A549 (cell line): Measurements from ENCODE around the gene SKI.

Experiments
- CEBPB ChIP-seq, 2 experiments: fragments of >200 bp in 1 of 2; sonication (Bioruptor Twin) in 1 of 2; formaldehyde crosslinking in 1 of 2; IDR thresholded peaks; 2 replicates each; pipeline ENCODE4 v1.6.1; 2012 to 2016
- CTCF ChIP-seq: fragments of >200 bp; sonication (Bioruptor Twin); formaldehyde crosslinking; IDR thresholded peaks from 3 replicates; pipeline ENCODE4 v1.5.1; 2016
- GATA3 ChIP-seq: IDR thresholded peaks from 2 replicates; pipeline ENCODE4 v1.6.1; 2012; ENCODE audit warnings: borderline replicate concordance
- HDAC2 ChIP-seq: fragments of 200-600 bp; sonication (generic); IDR thresholded peaks from 2 replicates; pipeline ENCODE4 v1.6.1; 2016
- JUN ChIP-seq, 2 experiments: fragments of >200 bp; sonication (Bioruptor Twin); formaldehyde crosslinking; IDR thresholded peaks; 2 replicates in 1 of 2; 3 replicates in 1 of 2; pipeline ENCODE4 v1.6.1; 2016 to 2017
- JUNB ChIP-seq: fragments of >200 bp; sonication (Bioruptor Twin); formaldehyde crosslinking; IDR thresholded peaks from 2 replicates; pipeline ENCODE4 v1.6.1; 2016
- NPAS2 ChIP-seq: fragments of 250-450 bp; sonication (Bioruptor Pico); IDR thresholded peaks from 2 replicates; pipeline ENCODE4 v1.8.0; 2022; ENCODE audit warnings: mild to moderate bottlenecking, moderate library complexity, borderline replicate concordance
- POLR2A ChIP-seq: IDR thresholded peaks from 2 replicates; pipeline ENCODE4 v1.6.1; 2012; ENCODE audit warnings: mild to moderate bottlenecking, low read length
- RAD21 ChIP-seq, 2 experiments: fragments of >200 bp in 1 of 2; sonication (Bioruptor Twin) in 1 of 2; formaldehyde crosslinking in 1 of 2; IDR thresholded peaks in 1 of 2; conservative IDR thresholded peaks in 1 of 2; 2 replicates in 1 of 2; 3 replicates in 1 of 2; pipeline ENCODE4 v1.6.1; 2012 to 2018; ENCODE audit warnings: inconsistent platforms in 1 of 2
- SMC3 ChIP-seq: fragments of >200 bp; sonication (Bioruptor Twin); formaldehyde crosslinking; IDR thresholded peaks from 3 replicates; pipeline ENCODE4 v1.6.1; 2018; ENCODE audit warnings: inconsistent platforms
- ZFP36 ChIP-seq: fragments of 450-650 bp; IDR thresholded peaks from 2 replicates; pipeline ENCODE4 v1.6.1; 2014; ENCODE audit warnings: borderline replicate concordance; ENCODE audit not compliant: partially characterized antibody
- TF ChIP-seq, protein P1 (sequence below): IDR thresholded peaks from 2 replicates; pipeline ENCODE4 v1.6.1; 2012
- TF ChIP-seq, protein P2 (sequence below): fragments of 200-600 bp; sonication (generic); IDR thresholded peaks from 2 replicates; pipeline ENCODE4 v1.6.1; 2016; ENCODE audit warnings: antibody characterized with exemption, mild to moderate bottlenecking, moderate library complexity

DNA sequence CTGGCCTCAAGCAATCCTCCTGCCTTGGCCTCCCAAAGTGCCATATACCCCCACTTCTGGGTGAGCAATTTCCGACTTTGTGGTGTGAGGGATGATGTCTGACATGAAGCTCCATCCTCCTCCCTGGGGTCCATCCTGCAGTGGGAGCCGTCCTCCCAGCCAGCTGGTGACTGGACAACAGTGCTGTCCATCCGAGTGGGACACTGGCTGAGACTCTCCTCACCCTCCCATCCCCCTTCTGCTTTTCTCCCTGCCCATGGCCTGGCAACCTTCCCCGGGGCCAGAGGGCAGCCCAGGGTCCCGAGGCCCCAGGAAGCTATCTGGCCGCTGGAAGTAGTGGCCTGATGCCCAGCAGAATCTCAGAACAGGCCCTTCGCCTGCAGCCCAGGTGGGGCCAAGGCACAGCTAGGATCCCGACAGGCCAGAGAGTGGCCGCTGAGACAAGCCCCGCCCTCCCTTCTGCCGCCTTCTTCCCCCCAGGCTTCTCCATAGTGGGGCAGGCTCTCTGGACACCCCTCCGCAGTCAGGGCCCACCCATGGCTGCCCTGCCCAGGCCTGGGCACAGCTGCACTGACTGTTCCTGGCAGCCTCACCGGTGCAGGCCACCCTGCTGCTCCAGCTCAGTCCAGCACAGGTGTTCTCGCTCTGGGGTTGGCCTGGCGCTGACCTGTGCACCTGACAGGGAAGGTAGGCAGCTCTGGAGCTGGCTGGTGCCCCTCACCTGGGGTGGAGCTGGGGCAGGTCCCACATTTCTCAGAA lies 25.1 kb upstream of the SKI start:
- TF ChIP-seq POLR2A (no peak), NPAS2 (CRISPR knock-in tag) (no peak), JUN (IDR thresholded peaks at IDR 0.05) (no peak), CTCF (no peak), RAD21 (conservative IDR thresholded peaks at IDR 0.05 in 1 of 2, IDR thresholded peaks at IDR 0.05 in 1 of 2) (no peak), SMC3 (no peak), CEBPB (IDR thresholded peaks at IDR 0.05) (no peak), ZFP36 (no peak), HDAC2 (no peak), JUNB (no peak), GATA3 (no peak)
- TF ChIP-seq, protein P1, sequence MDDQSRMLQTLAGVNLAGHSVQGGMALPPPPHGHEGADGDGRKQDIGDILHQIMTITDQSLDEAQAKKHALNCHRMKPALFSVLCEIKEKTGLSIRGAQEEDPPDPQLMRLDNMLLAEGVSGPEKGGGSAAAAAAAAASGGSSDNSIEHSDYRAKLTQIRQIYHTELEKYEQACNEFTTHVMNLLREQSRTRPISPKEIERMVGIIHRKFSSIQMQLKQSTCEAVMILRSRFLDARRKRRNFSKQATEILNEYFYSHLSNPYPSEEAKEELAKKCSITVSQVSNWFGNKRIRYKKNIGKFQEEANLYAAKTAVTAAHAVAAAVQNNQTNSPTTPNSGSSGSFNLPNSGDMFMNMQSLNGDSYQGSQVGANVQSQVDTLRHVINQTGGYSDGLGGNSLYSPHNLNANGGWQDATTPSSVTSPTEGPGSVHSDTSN: no peak
- TF ChIP-seq, protein P2, sequence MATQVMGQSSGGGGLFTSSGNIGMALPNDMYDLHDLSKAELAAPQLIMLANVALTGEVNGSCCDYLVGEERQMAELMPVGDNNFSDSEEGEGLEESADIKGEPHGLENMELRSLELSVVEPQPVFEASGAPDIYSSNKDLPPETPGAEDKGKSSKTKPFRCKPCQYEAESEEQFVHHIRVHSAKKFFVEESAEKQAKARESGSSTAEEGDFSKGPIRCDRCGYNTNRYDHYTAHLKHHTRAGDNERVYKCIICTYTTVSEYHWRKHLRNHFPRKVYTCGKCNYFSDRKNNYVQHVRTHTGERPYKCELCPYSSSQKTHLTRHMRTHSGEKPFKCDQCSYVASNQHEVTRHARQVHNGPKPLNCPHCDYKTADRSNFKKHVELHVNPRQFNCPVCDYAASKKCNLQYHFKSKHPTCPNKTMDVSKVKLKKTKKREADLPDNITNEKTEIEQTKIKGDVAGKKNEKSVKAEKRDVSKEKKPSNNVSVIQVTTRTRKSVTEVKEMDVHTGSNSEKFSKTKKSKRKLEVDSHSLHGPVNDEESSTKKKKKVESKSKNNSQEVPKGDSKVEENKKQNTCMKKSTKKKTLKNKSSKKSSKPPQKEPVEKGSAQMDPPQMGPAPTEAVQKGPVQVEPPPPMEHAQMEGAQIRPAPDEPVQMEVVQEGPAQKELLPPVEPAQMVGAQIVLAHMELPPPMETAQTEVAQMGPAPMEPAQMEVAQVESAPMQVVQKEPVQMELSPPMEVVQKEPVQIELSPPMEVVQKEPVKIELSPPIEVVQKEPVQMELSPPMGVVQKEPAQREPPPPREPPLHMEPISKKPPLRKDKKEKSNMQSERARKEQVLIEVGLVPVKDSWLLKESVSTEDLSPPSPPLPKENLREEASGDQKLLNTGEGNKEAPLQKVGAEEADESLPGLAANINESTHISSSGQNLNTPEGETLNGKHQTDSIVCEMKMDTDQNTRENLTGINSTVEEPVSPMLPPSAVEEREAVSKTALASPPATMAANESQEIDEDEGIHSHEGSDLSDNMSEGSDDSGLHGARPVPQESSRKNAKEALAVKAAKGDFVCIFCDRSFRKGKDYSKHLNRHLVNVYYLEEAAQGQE: no peak
